ENCODE measurements around the gene USE1.

Gene USE1

GRCh38 chr19:17262557-17262956 is 47.4 kb downstream of the USE1 start:
- DNase-seq, result no peak

GRCh38 chr19:17263712-17264640 is 48.8 kb downstream of the USE1 start:
- DNase-seq, result no peak

GRCh38 chr19:17264641-17264979 is 49.5 kb downstream of the USE1 start, which contains the start of gene USHBP1:
Gene USHBP1, minus strand, starts transcription at chr19:17264745. Its CDS starts 446 bp downstream, at chr19:17264299.
- no peak for DNase-seq

- no peak for DNase-seq
Measured at GRCh38 chr19:17266026-17266425, 50.9 kb downstream of the USE1 start.

GRCh38 chr19:17266589-17266974 is 51.4 kb downstream of the USE1 start:
- DNase-seq, result no peak

GRCh38 chr19:17266975-17267788 is 52.0 kb downstream of the USE1 start, which contains the start of gene BABAM1:
Gene BABAM1, plus strand, starts transcription at chr19:17267443. Its CDS starts 1,364 bp downstream, at chr19:17268807.
- DNase-seq, result peak; percentile 98

- DNase-seq, result no peak
Measured at GRCh38 chr19:17268754-17269153, 53.6 kb downstream of the USE1 start.

Data from midbrain (tissue), 1 donor.